ENCODE data around the gene MAMDC4. TPM values are rescaled to one million over a fixed set of nuclear protein-coding genes. Genes with fewer than 3 reads are reported as not detected.

MAMDC4 gene
- polyA plus RNA-seq, 6 donors from 2014 or later, result not detected

DNA sequence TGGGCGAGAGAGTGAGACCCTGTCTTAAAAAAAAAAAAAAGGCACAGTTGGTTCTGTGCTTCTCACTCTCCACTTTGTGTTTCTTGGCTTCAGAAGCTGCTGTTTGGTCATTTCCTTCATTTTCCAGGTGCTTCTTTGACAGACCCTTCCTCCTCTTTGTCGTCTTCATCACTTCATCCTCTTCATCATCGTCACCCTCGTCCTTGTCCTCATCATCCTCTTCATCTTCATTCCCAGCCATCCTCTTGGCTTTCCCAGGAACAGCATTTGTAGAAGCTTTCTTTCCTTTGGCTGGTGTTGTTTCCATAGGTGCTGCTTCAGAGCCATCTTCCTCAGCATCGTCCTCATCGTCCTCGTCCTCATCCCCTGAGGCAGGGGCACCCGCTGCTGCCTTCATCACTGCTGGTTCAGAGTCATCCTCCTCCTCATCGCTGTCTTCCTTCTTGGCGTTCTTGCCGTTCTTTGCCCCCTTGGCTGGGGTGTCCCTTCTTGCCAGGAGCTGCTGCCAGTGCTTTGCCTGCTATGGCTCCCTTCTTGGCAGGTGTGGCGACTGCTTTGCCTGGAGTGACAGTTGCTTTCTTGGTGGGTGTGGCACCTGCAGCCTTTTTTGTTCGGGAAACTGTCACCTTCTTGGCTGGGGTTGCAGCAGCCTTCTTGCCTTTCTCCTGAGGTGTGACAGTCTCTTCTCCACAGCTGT is 37.3 kb upstream of the MAMDC4 start:
- H3K4me3 Mint-ChIP-seq, result peak overlapping the region in 2 of 8 donors; percentile 55 to 70
- H3K27me3 Mint-ChIP-seq, result no peaks in the 10 kb centered on the region
- H3K27ac Mint-ChIP-seq, result no peak overlapping the region
- no peaks in the 10 kb centered on the region for H3K9me3 Mint-ChIP-seq
- peaks cover 4 to 21% of the 10 kb centered on the region in 2 donors for H3K36me3 Mint-ChIP-seq
- peaks cover 25 to 38% (median 37%) of the 10 kb centered on the region in 3 donors for H3K4me1 Mint-ChIP-seq
- ATAC-seq (ENCODE audit: low read depth in 2 of 2) (no peak), DNase-seq (no peak)

DNA sequence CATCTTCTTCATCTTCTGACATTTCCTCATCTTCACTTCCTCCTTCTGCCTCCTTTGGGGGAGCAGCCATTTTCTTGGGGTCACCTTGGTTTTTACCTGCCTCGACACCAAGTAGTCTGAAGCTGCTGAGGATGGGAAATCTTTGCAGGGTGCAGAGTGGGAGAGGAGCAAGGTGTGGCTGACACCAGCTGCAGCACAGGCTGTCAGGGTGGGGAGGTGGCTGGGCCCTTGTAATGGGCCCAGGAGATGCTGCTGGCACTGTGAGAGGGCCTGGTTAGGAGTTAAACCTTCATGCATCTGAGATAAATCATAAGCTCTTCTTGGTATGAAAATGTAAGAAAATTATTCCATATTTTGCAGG is 36.7 kb upstream of the MAMDC4 start:
- no peak for ATAC-seq (ENCODE audit: low read depth in 2 of 2)
- no peak for DNase-seq
- no peaks in the 10 kb centered on the region for H3K27me3 Mint-ChIP-seq
- no peak overlapping the region for H3K27ac Mint-ChIP-seq
- H3K4me1 Mint-ChIP-seq, result peaks cover 21 to 35% (median 33%) of the 10 kb centered on the region in 3 donors
- H3K4me3 Mint-ChIP-seq, result no peak overlapping the region
- peaks cover 4 to 21% of the 10 kb centered on the region in 2 donors for H3K36me3 Mint-ChIP-seq
- H3K9me3 Mint-ChIP-seq, result no peaks in the 10 kb centered on the region

GRCh38 chr9:136820971-136821825 is 30.9 kb upstream of the MAMDC4 start:
- DNase-seq, result no peak
- Mint-ChIP-seq H3K27ac (peak overlapping the region in 2 of 6 donors; percentile 59 to 60), H3K36me3 (peaks cover 4 to 7% of the 10 kb centered on the region in 2 donors), H3K9me3 (no peaks in the 10 kb centered on the region), H3K27me3 (peaks cover 0 to 7% (median 0%) of the 10 kb centered on the region in 3 donors), H3K4me3 (peak overlapping the region in 5 of 8 donors; percentile 12 to 78 (median 47)), H3K4me1 (peaks cover 10 to 13% (median 12%) of the 10 kb centered on the region in 3 donors)
- no peak for ATAC-seq (ENCODE audit: low read depth in 2 of 2)

GRCh38 chr9:136821826-136822544 is 30.2 kb upstream of the MAMDC4 start:
- Mint-ChIP-seq H3K4me1 (peaks cover 10 to 11% (median 11%) of the 10 kb centered on the region in 3 donors), H3K9me3 (no peaks in the 10 kb centered on the region), H3K27me3 (peaks cover 0 to 7% (median 0%) of the 10 kb centered on the region in 3 donors), H3K4me3 (no peak overlapping the region), H3K36me3 (peaks cover 2 to 3% of the 10 kb centered on the region in 2 donors), H3K27ac (peak overlapping the region in 2 of 6 donors; percentile 49 to 51)
- ATAC-seq (ENCODE audit: low read depth in 2 of 2) (no peak), DNase-seq (no peak)

DNA sequence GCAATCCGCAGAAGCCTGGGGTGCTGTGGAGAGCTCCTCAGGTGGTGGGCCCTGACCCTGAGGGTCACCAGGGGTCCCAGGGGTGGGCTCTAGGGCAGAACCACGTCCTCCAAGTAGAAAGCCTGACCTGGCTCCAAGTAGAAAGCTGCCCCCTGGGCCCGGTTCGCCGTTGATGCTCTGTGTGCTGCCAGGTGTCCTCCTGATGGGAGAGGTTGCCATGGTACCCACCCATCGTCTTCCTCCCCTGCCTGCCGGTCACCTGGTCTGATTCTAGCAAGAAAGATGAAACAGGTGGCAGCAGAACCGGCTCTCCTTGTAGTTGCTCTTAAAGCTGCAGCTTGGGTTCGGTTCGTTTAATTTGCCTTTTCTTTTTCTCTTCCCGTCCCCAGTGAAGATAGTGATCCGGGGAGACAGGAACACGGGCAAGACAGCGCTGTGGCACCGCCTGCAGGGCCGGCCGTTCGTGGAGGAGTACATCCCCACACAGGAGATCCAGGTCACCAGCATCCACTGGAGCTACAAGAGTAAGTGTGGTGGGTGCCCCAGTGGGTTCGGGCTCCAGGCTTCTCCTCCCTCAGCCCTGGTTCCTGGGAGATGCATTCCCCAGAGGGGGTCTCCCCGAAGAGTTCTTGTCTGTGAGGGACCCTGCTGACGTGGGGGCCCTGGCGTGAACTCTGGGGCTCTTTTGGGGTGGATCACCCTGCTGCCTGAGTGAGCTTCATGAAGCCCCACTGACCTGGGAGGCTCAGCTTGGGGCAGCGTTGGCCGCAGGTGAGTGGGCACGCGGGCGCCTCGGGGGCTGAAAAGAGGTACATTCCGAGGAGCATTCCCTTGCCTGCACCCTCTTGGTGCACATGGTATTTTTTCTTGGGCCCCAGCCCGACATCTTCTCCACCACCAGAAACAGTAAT is 28.8 kb upstream of the MAMDC4 start:
- Mint-ChIP-seq H3K4me3 (no peak overlapping the region), H3K9me3 (no peaks in the 10 kb centered on the region), H3K27me3 (peaks cover 0 to 7% (median 0%) of the 10 kb centered on the region in 3 donors), H3K4me1 (peaks cover 9 to 14% (median 9%) of the 10 kb centered on the region in 3 donors), H3K36me3 (no peaks in the 10 kb centered on the region), H3K27ac (no peak overlapping the region)
- ATAC-seq (ENCODE audit: low read depth in 2 of 2), result no peak
- no peak for DNase-seq

DNA sequence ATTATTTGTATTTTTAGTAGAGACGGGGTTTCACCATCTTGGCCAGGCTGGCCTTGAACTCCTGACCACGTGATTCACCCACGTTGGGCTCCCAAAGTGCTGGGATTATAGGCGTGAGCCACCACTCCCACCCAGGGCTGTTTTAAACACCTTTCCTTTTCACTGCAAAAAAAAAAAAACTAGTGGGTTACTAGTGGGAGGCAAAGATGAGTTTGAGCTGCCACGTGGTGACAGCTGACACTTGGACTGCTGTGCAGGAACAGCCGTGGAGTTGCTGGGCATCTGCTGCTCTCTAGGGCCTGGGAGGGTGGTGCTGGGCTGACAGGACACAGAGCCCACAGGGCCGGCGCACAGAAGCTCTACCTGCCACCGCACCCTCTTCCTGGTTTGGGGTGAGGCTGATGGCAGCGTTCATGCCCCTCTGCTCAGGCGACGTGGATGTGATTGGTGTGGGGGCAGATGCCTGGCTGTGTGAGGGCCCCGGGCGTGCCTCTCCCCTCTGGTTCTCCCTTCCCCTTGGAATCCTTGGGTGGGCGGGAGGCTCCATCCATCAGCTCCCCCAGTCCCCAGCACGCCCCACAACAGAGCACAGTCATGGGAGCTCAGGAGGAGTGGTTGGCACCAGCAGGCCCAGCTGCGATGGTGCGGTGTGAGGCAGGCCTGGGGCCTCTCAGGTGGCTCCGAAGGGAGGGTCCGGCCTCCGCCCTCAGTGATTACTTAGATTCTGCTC is 27.5 kb upstream of the MAMDC4 start:
- Mint-ChIP-seq H3K27ac (no peak overlapping the region), H3K4me3 (no peak overlapping the region), H3K27me3 (peaks cover 0 to 7% (median 0%) of the 10 kb centered on the region in 3 donors), H3K36me3 (no peaks in the 10 kb centered on the region), H3K4me1 (peaks cover 5 to 14% (median 9%) of the 10 kb centered on the region in 3 donors), H3K9me3 (no peaks in the 10 kb centered on the region)
- no peak for ATAC-seq (ENCODE audit: low read depth in 2 of 2)
- no peak for DNase-seq

DNA sequence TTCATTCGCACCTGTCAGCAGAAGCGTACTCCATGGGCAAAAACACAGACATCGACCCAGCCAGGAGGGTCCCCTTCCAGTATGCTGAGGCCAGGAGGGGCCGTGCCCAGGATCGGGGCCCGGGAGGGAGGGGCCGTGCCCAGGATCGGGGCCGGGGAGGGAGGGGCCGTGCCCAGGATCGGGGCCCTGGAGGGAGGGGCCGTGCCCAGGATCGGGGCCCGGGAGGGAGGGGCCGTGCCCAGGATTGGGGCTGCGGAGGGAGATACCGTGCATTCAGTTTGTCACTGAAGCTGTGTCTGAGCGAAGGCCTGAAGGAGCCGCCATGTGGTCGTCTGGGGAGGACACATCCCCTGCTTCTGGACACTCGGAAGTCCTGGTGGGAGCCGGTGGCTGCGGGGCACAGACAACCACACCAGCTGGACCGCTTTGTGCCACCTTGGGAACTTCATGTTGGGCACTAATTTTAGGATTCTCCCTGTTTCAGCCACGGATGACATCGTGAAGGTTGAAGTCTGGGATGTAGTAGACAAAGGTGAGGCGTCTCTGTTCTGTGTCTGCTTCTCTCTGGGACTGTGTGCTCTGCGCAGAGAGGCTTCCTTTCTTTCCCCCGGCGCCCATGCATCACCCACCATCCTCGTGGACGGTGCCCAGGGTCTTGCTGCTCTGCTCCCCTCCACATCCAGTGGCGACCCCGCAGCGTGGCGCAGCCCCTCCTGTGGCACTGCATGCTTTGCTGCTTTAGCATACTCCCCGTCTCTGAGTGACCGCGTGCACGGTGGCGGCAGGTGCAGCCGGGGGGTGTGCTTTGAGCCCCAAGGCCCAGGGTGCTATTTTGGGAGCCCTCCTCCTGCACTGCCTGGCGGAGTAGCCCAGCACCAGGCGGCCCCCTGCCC is 26.6 kb upstream of the MAMDC4 start:
- ATAC-seq (ENCODE audit: low read depth in 2 of 2), result no peak
- Mint-ChIP-seq H3K36me3 (no peaks in the 10 kb centered on the region), H3K4me1 (peaks cover 5 to 12% (median 7%) of the 10 kb centered on the region in 3 donors), H3K9me3 (no peaks in the 10 kb centered on the region), H3K27ac (no peak overlapping the region), H3K27me3 (peaks cover 0 to 7% (median 0%) of the 10 kb centered on the region in 3 donors), H3K4me3 (no peak overlapping the region)
- DNase-seq, result no peak

- H3K36me3 Mint-ChIP-seq, result no peaks in the 10 kb centered on the region
- H3K4me3 Mint-ChIP-seq, result no peak overlapping the region
- ATAC-seq (ENCODE audit: low read depth in 2 of 2) (no peak), DNase-seq (no peak)
- peaks cover 0 to 2% (median 0%) of the 10 kb centered on the region in 3 donors for H3K27me3 Mint-ChIP-seq
- peaks cover under 1 to 6% (median under 1%) of the 10 kb centered on the region in 3 donors for H3K4me1 Mint-ChIP-seq
- H3K9me3 Mint-ChIP-seq, result no peaks in the 10 kb centered on the region
- no peak overlapping the region for H3K27ac Mint-ChIP-seq
Observed at GRCh38 chr9:136826188-136826541, 26.0 kb upstream of the MAMDC4 start.

GRCh38 chr9:136826703-136827582 is 25.2 kb upstream of the MAMDC4 start:
- no peak for ATAC-seq (ENCODE audit: low read depth in 2 of 2)
- Mint-ChIP-seq H3K9me3 (no peaks in the 10 kb centered on the region), H3K4me1 (peaks cover 0 to 5% (median 0%) of the 10 kb centered on the region in 3 donors), H3K27me3 (no peaks in the 10 kb centered on the region), H3K36me3 (no peaks in the 10 kb centered on the region), H3K4me3 (no peak overlapping the region), H3K27ac (no peak overlapping the region)
- no peak for DNase-seq

GRCh38 chr9:136827794-136828473 is 24.2 kb upstream of the MAMDC4 start:
- H3K4me1 Mint-ChIP-seq, result peaks cover 0 to 5% (median 0%) of the 10 kb centered on the region in 3 donors
- H3K27ac Mint-ChIP-seq, result no peak overlapping the region
- no peak for ATAC-seq (ENCODE audit: low read depth in 2 of 2)
- no peak for DNase-seq
- H3K9me3 Mint-ChIP-seq, result no peaks in the 10 kb centered on the region
- H3K27me3 Mint-ChIP-seq, result no peaks in the 10 kb centered on the region
- no peak overlapping the region for H3K4me3 Mint-ChIP-seq
- H3K36me3 Mint-ChIP-seq, result no peaks in the 10 kb centered on the region

Data from naive B cell (primary cell).